Activated CD8-positive, alpha-beta memory T cell treated with anti-CD3 and anti-CD28 coated beads for 24 hours (primary cell): ENCODE results near the gene COPS9.

ENCODE experiments used
- DNase-seq: peaks from one replicate; pipeline ENCODE4 v3.0.0-alpha.2; 2020

Gene COPS9

GRCh38 chr2:240132651-240132980, 3.5 kb downstream of the COPS9 start:
- DNase-seq = no peak

- DNase-seq = no peak
These were observed 4.0 kb downstream of the COPS9 start for GRCh38 chr2:240131941-240132650.

GRCh38 chr2:240131296-240131695, 4.8 kb downstream of the COPS9 start:
- DNase-seq = no peak

- peak; percentile 43 for DNase-seq
These were observed 5.5 kb downstream of the COPS9 start for GRCh38 chr2:240130393-240131195.

GRCh38 chr2:240129731-240130392, 6.2 kb downstream of the COPS9 start:
- DNase-seq = peak; percentile 44

GRCh38 chr2:240129311-240129710, 6.8 kb downstream of the COPS9 start:
- peak; percentile 40 for DNase-seq

- no peak for DNase-seq
These were observed 7.4 kb downstream of the COPS9 start for GRCh38 chr2:240128608-240129145.

- peak; percentile 41 for DNase-seq
These were observed 8.0 kb downstream of the COPS9 start for GRCh38 chr2:240127911-240128607.

GRCh38 chr2:240127191-240127750, 8.8 kb downstream of the COPS9 start:
- peak; percentile 35 for DNase-seq

- peak; percentile 43 for DNase-seq
These were observed 9.4 kb downstream of the COPS9 start for GRCh38 chr2:240126731-240127130.

GRCh38 chr2:240125742-240126141, 10.4 kb downstream of the COPS9 start:
- DNase-seq = peak; percentile 38

GRCh38 chr2:240124651-240125030, 11.5 kb downstream of the COPS9 start:
- peak; percentile 53 for DNase-seq

GRCh38 chr2:240123821-240124650, 12.1 kb downstream of the COPS9 start:
- DNase-seq = peak; percentile 46

- DNase-seq = peak; percentile 32
These were observed 14.4 kb downstream of the COPS9 start for GRCh38 chr2:240121675-240122074.

- DNase-seq = peak; percentile 46
These were observed 14.9 kb downstream of the COPS9 start for GRCh38 chr2:240121190-240121589.

GRCh38 chr2:240114233-240114632, 21.9 kb downstream of the COPS9 start:
- no peak for DNase-seq

GRCh38 chr2:240112914-240113690, 23.0 kb downstream of the COPS9 start:
- no peak for DNase-seq

- DNase-seq = no peak
These were observed 24.9 kb downstream of the COPS9 start for GRCh38 chr2:240111253-240111652.

GRCh38 chr2:240109386-240109785, 26.7 kb downstream of the COPS9 start:
- DNase-seq = no peak

- DNase-seq = no peak
These were observed 28.7 kb downstream of the COPS9 start for GRCh38 chr2:240107477-240107796.
